ENCODE measurements around the gene HCK. TPM values are rescaled to one million over a fixed set of nuclear protein-coding genes. Genes with fewer than 3 reads are reported as not detected.
"Not testable (repeated sequence)": the region's sequence is repeated elsewhere in the genome, so short reads cannot be mapped to it uniquely, and the experiment has no call there.

HCK gene
- total and polyA plus RNA-seq, 7 donors: 8.6 to 28.0 (median 17.5) TPM

GRCh38 chr20:32119734-32120133 is 67.7 kb downstream of the HCK start:
- no peaks in the 10 kb centered on the region for H3K36me3 ChIP-seq
- DNase-seq: no peak
- H3K27ac ChIP-seq: no peak overlapping the region
- intact Hi-C loops (cut with DNase I): no loop called here
- no peaks in the 10 kb centered on the region for H3K9me3 ChIP-seq
- no peaks in the 10 kb centered on the region for H3K27me3 ChIP-seq
- no peak overlapping the region for H3K4me3 ChIP-seq
- WGBS, 2 donors: 98% methylated on average over 2 of the region's 2 CpGs
- no peak for TF ChIP-seq POLR2A (IDR thresholded peaks at IDR 0.05)
- no peak for TF ChIP-seq CTCF (IDR thresholded peaks at IDR 0.05)
- no peak for TF ChIP-seq EP300 (IDR thresholded peaks at IDR 0.05)
- no peak for TF ChIP-seq POLR2AphosphoS5 (IDR thresholded peaks at IDR 0.05)
- peaks cover 0 to 19% (median 3%) of the 10 kb centered on the region in 4 donors for H3K4me1 ChIP-seq

- DNase-seq; intact Hi-C loops (cut with DNase I); H3K27ac ChIP-seq: not testable (repeated sequence)
These were observed 69.9 kb downstream of the HCK start for GRCh38 chr20:32121908-32122307.

GRCh38 chr20:32123088-32123487 is 71.0 kb downstream of the HCK start:
- H3K4me1 ChIP-seq: no peaks in the 10 kb centered on the region
- no peak overlapping the region for H3K4me3 ChIP-seq
- H3K27ac ChIP-seq: no peak overlapping the region
- H3K27me3 ChIP-seq: no peaks in the 10 kb centered on the region
- WGBS, 2 donors: 93 to 100% methylated on average over 1 of the region's 4 CpGs
- intact Hi-C loops (cut with DNase I): no loop called here
- DNase-seq: no peak
- H3K36me3 ChIP-seq: no peaks in the 10 kb centered on the region
- H3K9me3 ChIP-seq: no peaks in the 10 kb centered on the region
- TF ChIP-seq POLR2AphosphoS5 (IDR thresholded peaks at IDR 0.05) (no peak), EP300 (IDR thresholded peaks at IDR 0.05) (no peak), CTCF (IDR thresholded peaks at IDR 0.05) (no peak), POLR2A (IDR thresholded peaks at IDR 0.05) (no peak)

More at GRCh38 chr20:32121908-32122307, 69.9 kb downstream of the HCK start:
- not testable (repeated sequence) for H3K9me3 ChIP-seq, H3K36me3 ChIP-seq, H3K27me3 ChIP-seq, H3K4me3 ChIP-seq, H3K4me1 ChIP-seq
- 95 to 97% methylated on average over 28 to 31 of the region's 31 CpGs for WGBS, 2 donors

- Histone ChIP-seq H3K27me3 (no peaks in the 10 kb centered on the region), H3K27ac (no peak overlapping the region), H3K4me1 (no peaks in the 10 kb centered on the region), H3K36me3 (no peaks in the 10 kb centered on the region), H3K4me3 (no peak overlapping the region), H3K9me3 (no peaks in the 10 kb centered on the region)
- WGBS, 2 donors: 92 to 93% methylated on average over 4 of the region's 4 CpGs
- DNase-seq: no peak
- intact Hi-C loops (cut with DNase I): no loop called here
- TF ChIP-seq POLR2A (IDR thresholded peaks at IDR 0.05) (no peak), POLR2AphosphoS5 (IDR thresholded peaks at IDR 0.05) (no peak), EP300 (IDR thresholded peaks at IDR 0.05) (no peak)
These were observed 72.9 kb downstream of the HCK start for GRCh38 chr20:32124916-32125454.

- Histone ChIP-seq H3K4me3 (no peak overlapping the region), H3K4me1 (no peaks in the 10 kb centered on the region), H3K27me3 (no peaks in the 10 kb centered on the region), H3K9me3 (no peaks in the 10 kb centered on the region), H3K36me3 (no peaks in the 10 kb centered on the region), H3K27ac (no peak overlapping the region)
- 91 to 95% methylated on average over 5 of the region's 5 CpGs for WGBS, 2 donors
- TF ChIP-seq CTCF (IDR thresholded peaks at IDR 0.05) (no peak), EP300 (IDR thresholded peaks at IDR 0.05) (no peak), POLR2A (IDR thresholded peaks at IDR 0.05) (no peak), POLR2AphosphoS5 (IDR thresholded peaks at IDR 0.05) (no peak)
- intact Hi-C loops (cut with DNase I): no loop called here
- no peak for DNase-seq
These were observed 73.5 kb downstream of the HCK start for GRCh38 chr20:32125506-32125905.

GRCh38 chr20:32126919-32127318 is 74.9 kb downstream of the HCK start:
- Histone ChIP-seq H3K27me3 (no peaks in the 10 kb centered on the region), H3K36me3 (no peaks in the 10 kb centered on the region), H3K4me1 (no peaks in the 10 kb centered on the region), H3K27ac (no peak overlapping the region), H3K9me3 (no peaks in the 10 kb centered on the region), H3K4me3 (no peak overlapping the region)
- WGBS, 2 donors: 86 to 96% methylated on average over 8 of the region's 8 CpGs
- DNase-seq: no peak
- intact Hi-C loops (cut with DNase I): no loop called here
- TF ChIP-seq EP300 (IDR thresholded peaks at IDR 0.05) (no peak), POLR2AphosphoS5 (IDR thresholded peaks at IDR 0.05) (no peak), CTCF (IDR thresholded peaks at IDR 0.05) (no peak), POLR2A (IDR thresholded peaks at IDR 0.05) (no peak)

Data from sigmoid colon (tissue), 7 donors.